GM12872 (cell line): ENCODE results near the gene EML5.

Experiments
- TF ChIP-seq, protein P1 (sequence below): IDR thresholded peaks from 3 replicates; pipeline ENCODE4 v1.5.1; 2011; ENCODE audit warnings: low read depth, mild to moderate bottlenecking, low read length, moderate library complexity; ENCODE audit not compliant: insufficient read depth

The EML5 gene

GRCh38 chr14:88786715-88787114 is 6.0 kb downstream of the EML5 start:
- TF ChIP-seq, protein P1, sequence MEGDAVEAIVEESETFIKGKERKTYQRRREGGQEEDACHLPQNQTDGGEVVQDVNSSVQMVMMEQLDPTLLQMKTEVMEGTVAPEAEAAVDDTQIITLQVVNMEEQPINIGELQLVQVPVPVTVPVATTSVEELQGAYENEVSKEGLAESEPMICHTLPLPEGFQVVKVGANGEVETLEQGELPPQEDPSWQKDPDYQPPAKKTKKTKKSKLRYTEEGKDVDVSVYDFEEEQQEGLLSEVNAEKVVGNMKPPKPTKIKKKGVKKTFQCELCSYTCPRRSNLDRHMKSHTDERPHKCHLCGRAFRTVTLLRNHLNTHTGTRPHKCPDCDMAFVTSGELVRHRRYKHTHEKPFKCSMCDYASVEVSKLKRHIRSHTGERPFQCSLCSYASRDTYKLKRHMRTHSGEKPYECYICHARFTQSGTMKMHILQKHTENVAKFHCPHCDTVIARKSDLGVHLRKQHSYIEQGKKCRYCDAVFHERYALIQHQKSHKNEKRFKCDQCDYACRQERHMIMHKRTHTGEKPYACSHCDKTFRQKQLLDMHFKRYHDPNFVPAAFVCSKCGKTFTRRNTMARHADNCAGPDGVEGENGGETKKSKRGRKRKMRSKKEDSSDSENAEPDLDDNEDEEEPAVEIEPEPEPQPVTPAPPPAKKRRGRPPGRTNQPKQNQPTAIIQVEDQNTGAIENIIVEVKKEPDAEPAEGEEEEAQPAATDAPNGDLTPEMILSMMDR, result no peak

GRCh38 chr14:88785911-88786310 is 6.8 kb downstream of the EML5 start:
- TF ChIP-seq, protein P1, result no peak

GRCh38 chr14:88775532-88775931 is 17.2 kb downstream of the EML5 start:
- TF ChIP-seq, protein P1, result no peak

GRCh38 chr14:88770736-88771135 is 22.0 kb downstream of the EML5 start:
- TF ChIP-seq, protein P1, result no peak

DNA sequence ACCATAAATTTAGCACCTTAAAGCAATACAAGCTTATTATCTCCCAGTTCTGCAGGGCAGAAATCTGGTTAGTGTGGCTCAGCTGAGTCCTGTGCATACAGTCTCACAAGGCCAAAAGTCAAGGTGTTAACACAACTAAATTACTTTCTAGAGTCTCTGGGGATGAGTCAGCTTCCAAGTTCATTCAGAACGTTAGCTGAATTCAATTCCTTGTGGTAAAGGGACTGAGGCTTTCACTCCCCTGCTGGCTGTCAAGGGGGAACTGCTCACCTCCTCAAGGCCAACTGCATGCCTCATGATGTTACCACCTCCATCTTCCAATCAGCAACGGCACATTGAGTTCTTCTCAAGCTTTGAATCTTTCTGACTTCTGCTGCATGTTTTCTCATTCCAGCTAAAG is 27.6 kb downstream of the EML5 start:
- TF ChIP-seq, protein P1, result no peak

- TF ChIP-seq, protein P1, result no peak
These were observed 38.9 kb downstream of the EML5 start for GRCh38 chr14:88753873-88754272.

GRCh38 chr14:88750945-88751344 is 41.8 kb downstream of the EML5 start:
- TF ChIP-seq, protein P1, result no peak

- TF ChIP-seq, protein P1, result no peak
These were observed 42.3 kb downstream of the EML5 start for GRCh38 chr14:88750413-88750812.
